GM12801 (cell line): ENCODE data around the gene ODAPH.

ENCODE experiments used
- TF ChIP-seq, protein P1 (sequence below): IDR thresholded peaks from one replicate; pipeline ENCODE4 v1.5.1; 2011; ENCODE audit warnings: control low read depth; ENCODE audit not compliant: insufficient read length; ENCODE audit errors: extremely low read depth

Gene ODAPH

DNA sequence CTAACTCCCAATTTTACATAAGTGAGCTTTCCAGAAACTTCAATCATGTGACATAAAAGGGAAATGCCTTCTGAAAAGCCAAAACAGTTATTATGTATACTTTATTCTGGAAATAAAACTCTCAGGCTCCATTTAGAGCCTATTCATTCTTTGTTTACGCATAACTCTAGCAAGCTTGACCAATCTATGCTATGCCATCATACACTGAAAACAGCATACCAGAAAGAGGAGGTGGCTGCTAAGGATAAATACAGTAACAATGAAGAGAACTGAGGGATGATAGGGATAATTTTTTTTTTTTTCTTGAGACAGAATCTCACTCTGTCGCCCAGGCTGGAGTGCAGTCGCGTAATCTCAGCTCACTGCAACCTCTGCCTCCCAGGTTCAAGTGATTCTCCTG, 50.1 kb downstream of the ODAPH start:
- TF ChIP-seq, protein P1, sequence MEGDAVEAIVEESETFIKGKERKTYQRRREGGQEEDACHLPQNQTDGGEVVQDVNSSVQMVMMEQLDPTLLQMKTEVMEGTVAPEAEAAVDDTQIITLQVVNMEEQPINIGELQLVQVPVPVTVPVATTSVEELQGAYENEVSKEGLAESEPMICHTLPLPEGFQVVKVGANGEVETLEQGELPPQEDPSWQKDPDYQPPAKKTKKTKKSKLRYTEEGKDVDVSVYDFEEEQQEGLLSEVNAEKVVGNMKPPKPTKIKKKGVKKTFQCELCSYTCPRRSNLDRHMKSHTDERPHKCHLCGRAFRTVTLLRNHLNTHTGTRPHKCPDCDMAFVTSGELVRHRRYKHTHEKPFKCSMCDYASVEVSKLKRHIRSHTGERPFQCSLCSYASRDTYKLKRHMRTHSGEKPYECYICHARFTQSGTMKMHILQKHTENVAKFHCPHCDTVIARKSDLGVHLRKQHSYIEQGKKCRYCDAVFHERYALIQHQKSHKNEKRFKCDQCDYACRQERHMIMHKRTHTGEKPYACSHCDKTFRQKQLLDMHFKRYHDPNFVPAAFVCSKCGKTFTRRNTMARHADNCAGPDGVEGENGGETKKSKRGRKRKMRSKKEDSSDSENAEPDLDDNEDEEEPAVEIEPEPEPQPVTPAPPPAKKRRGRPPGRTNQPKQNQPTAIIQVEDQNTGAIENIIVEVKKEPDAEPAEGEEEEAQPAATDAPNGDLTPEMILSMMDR: no peak

DNA sequence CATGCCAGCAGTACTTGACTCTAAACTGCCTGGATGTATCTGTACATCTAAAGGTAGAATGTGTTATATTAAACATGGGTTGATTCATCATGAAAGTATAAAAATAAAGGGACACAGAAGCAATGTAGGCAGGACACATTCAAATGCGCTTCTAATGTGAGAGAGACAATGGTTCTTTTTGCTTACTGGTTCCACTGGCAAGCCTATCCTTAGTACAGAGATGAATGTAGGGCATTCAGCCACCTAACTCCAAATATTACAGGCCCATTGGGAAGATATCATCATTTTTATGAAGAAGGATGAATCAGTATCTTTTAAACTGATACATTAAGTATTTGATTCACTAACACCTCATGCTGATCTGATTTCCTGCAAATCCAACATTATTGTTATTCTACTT, 56.4 kb downstream of the ODAPH start:
- TF ChIP-seq, protein P1: no peak
